Endodermal cell (in vitro differentiated cells): Measurements from ENCODE around the gene SLC45A1. TPM values are rescaled to one million over a fixed set of nuclear protein-coding genes. Genes with fewer than 3 reads are reported as not detected.

Experiments used
- DNase-seq: peaks from one replicate; pipeline ENCODE4 v3.0.0-alpha.2; 2017
- H3K27ac ChIP-seq: 2 replicates; pipeline ENCODE4 v1.5.1; 2013; ENCODE audit warnings: mild to moderate bottlenecking, low read depth, low read length, moderate library complexity
- H3K27me3 ChIP-seq: 2 replicates; pipeline ENCODE4 v1.6.1; 2013; ENCODE audit warnings: mild to moderate bottlenecking, low read length, moderate library complexity; ENCODE audit not compliant: insufficient read depth, control insufficient read depth, poor library complexity, severe bottlenecking
- H3K36me3 ChIP-seq: 2 replicates; pipeline ENCODE4 v1.7.0; 2013; ENCODE audit warnings: mild to moderate bottlenecking, low read length, moderate library complexity; ENCODE audit not compliant: control insufficient read depth, insufficient read depth
- H3K4me1 ChIP-seq: one replicate; pipeline ENCODE4 v1.7.0; 2013; ENCODE audit warnings: low read length; ENCODE audit not compliant: control insufficient read depth, insufficient read depth
- H3K4me3 ChIP-seq: 2 replicates; pipeline ENCODE4 v1.5.1; 2013; ENCODE audit warnings: mild to moderate bottlenecking, low read length, moderate library complexity
- H3K9ac ChIP-seq: 2 replicates; pipeline ENCODE4 v1.6.1; 2013; ENCODE audit warnings: mild to moderate bottlenecking, low read length, moderate library complexity; ENCODE audit not compliant: poor library complexity, severe bottlenecking; ENCODE audit errors: extremely low read depth
- H3K9me3 ChIP-seq: 2 replicates; pipeline ENCODE4 v1.6.1; 2013; ENCODE audit warnings: mild to moderate bottlenecking, low read length, moderate library complexity; ENCODE audit not compliant: control insufficient read depth
- H3K27ac Mint-ChIP-seq: 2 replicates; pipeline ENCODE4 v1.8.0; 2020; ENCODE audit warnings: mixed read lengths
- H3K27me3 Mint-ChIP-seq: 2 replicates; pipeline ENCODE4 v1.8.0; 2021; ENCODE audit warnings: mild to moderate bottlenecking, mixed read lengths; ENCODE audit not compliant: insufficient read depth
- H3K36me3 Mint-ChIP-seq: 2 replicates; pipeline ENCODE4 v1.8.0; 2020; ENCODE audit warnings: low read depth, mixed read lengths
- H3K4me1 Mint-ChIP-seq: 2 replicates; pipeline ENCODE4 v1.8.0; 2020; ENCODE audit warnings: mixed read lengths
- H3K4me3 Mint-ChIP-seq: 2 replicates; pipeline ENCODE4 v1.8.0; 2020; ENCODE audit warnings: mild to moderate bottlenecking, moderate library complexity, mixed read lengths
- H3K9me3 Mint-ChIP-seq: 2 replicates; pipeline ENCODE4 v1.8.0; 2020; ENCODE audit warnings: mild to moderate bottlenecking, mixed read lengths
- CTCF ChIP-seq: fragments of 200-600 bp; sonication (generic); conservative IDR thresholded peaks from 2 replicates; pipeline ENCODE4 v1.5.0; 2021; ENCODE audit warnings: antibody characterized with exemption, mild to moderate bottlenecking
- WGBS, 2 experiments: methylation state at CpG; one replicate each; pipeline versions ENCODE4 v1.1.5 to v1.1.7; 2013; ENCODE audit warnings: missing lambda C conversion rate in 2 of 2, mixed read lengths in 1 of 2; ENCODE audit not compliant: insufficient coverage in 1 of 2, insufficient read length in 1 of 2; 5-methylcytosine and 5-hydroxymethylcytosine counted together
- total RNA-seq, 2 donors: library from RNA; stranded (reverse); fragmentation: NEBNext Ultra II Directional in 1 of 2; extraction: Animal tissue kit (Norgen Biotek cat#: 25700) in 1 of 2; gene quantifications; 2 replicates in 1 of 2; 3 replicates in 1 of 2; pipeline ENCODE4 v1.2.1, GENCODE V29; 2021

The SLC45A1 gene
- total RNA-seq, 2 donors from 2014 or later: 0.42 TPM; not detected in 1

GRCh38 chr1:8347635-8348034, 29.7 kb downstream of the SLC45A1 start:
- no peak overlapping the region for H3K4me3 Mint-ChIP-seq
- DNase-seq: no peak
- Histone ChIP-seq H3K36me3 (peaks cover 4% of the 10 kb centered on the region), H3K9me3 (no peaks in the 10 kb centered on the region), H3K4me3 (no peak overlapping the region), H3K4me1 (no peaks in the 10 kb centered on the region), H3K27ac (no peak overlapping the region), H3K9ac (no peak overlapping the region), H3K27me3 (no peaks in the 10 kb centered on the region)
- H3K36me3 Mint-ChIP-seq: no peaks in the 10 kb centered on the region
- H3K9me3 Mint-ChIP-seq: no peaks in the 10 kb centered on the region
- H3K4me1 Mint-ChIP-seq: peaks cover 8% of the 10 kb centered on the region
- H3K27ac Mint-ChIP-seq: no peak overlapping the region
- peaks cover 3% of the 10 kb centered on the region for H3K27me3 Mint-ChIP-seq
- no peak for TF ChIP-seq CTCF
- 91 to 94% methylated on average over 14 to 15 of the region's 15 CpGs for WGBS, 2 experiments

- Histone ChIP-seq H3K36me3 (peaks cover 6% of the 10 kb centered on the region), H3K4me3 (no peak overlapping the region), H3K9ac (no peak overlapping the region), H3K27ac (no peak overlapping the region), H3K9me3 (no peaks in the 10 kb centered on the region), H3K27me3 (no peaks in the 10 kb centered on the region), H3K4me1 (no peaks in the 10 kb centered on the region)
- Mint-ChIP-seq H3K27ac (no peak overlapping the region), H3K27me3 (peaks cover 3% of the 10 kb centered on the region), H3K9me3 (no peaks in the 10 kb centered on the region), H3K4me1 (peaks cover 9% of the 10 kb centered on the region), H3K4me3 (no peak overlapping the region), H3K36me3 (peaks cover under 1% of the 10 kb centered on the region)
- TF ChIP-seq CTCF: no peak
- DNase-seq: no peak
- 91 to 93% methylated on average over 12 to 21 of the region's 21 CpGs for WGBS, 2 experiments
Observed at GRCh38 chr1:8348047-8348776, 30.3 kb downstream of the SLC45A1 start.

GRCh38 chr1:8348777-8349472, 31.0 kb downstream of the SLC45A1 start:
- Histone ChIP-seq H3K27me3 (no peaks in the 10 kb centered on the region), H3K9me3 (no peaks in the 10 kb centered on the region), H3K9ac (no peak overlapping the region), H3K36me3 (peaks cover 14% of the 10 kb centered on the region), H3K4me1 (no peaks in the 10 kb centered on the region), H3K27ac (no peak overlapping the region), H3K4me3 (no peak overlapping the region)
- Mint-ChIP-seq H3K9me3 (no peaks in the 10 kb centered on the region), H3K27me3 (peaks cover 3% of the 10 kb centered on the region), H3K4me1 (peaks cover 9% of the 10 kb centered on the region), H3K4me3 (no peak overlapping the region), H3K27ac (no peak overlapping the region), H3K36me3 (peaks cover 5% of the 10 kb centered on the region)
- peak; percentile 92 for DNase-seq
- WGBS, 2 experiments: 39% methylated on average over 14 to 21 of the region's 21 CpGs
- TF ChIP-seq CTCF: peak; percentile 88
